Fibroblast of pulmonary artery (primary cell): ENCODE data around the gene LNP1.

ENCODE experiments used
- DNase-seq: peaks from one replicate; pipeline ENCODE4 v3.0.0-alpha.2; 2010; ENCODE audit warnings: low read depth
- H3K4me3 ChIP-seq: replicated peaks from 2 replicates; pipeline ENCODE4 v1.5.1; 2011; ENCODE audit warnings: low read depth, mild to moderate bottlenecking, control low read depth, low read length, moderate library complexity
- CTCF ChIP-seq: IDR thresholded peaks from 2 replicates; pipeline ENCODE4 v1.5.1; 2011; ENCODE audit warnings: mild to moderate bottlenecking, control low read depth, low read length, inconsistent platforms; ENCODE audit errors: missing control alignments

LNP1 gene

GRCh38 chr3:100399341-100400071 is 1.8 kb upstream of the LNP1 start:
- H3K4me3 ChIP-seq, result peak overlapping the region; percentile 92
- no peak for DNase-seq
- no peak for TF ChIP-seq CTCF

DNA sequence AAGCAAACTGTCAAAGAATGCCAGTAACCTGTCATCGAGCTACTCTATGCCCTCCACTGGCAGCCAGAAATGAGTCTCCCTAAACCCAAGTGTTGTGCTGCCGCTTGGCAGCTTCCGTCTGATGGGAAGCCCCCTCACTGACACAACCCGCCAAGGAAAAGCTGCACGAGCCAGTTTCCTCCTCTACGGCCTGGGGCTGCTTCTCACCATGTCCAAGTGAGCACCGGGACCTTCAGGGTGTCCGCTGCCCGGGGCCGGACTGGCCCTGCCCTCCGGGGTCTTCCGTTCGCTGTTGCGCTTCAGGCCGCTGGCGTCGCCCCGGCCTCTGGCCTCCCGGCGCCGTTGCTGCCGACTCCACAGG is 940 bp upstream of the LNP1 start:
- peak overlapping the region; percentile 92 for H3K4me3 ChIP-seq
- no peak for TF ChIP-seq CTCF
- DNase-seq, result peak; percentile 16

GRCh38 chr3:100401674-100402041 is 319 bp downstream of the LNP1 start:
- H3K4me3 ChIP-seq, result peak overlapping the region; percentile 92
- peak; percentile 52 for DNase-seq
- TF ChIP-seq CTCF, result no peak

- DNase-seq, result peak; percentile 42
- no peak for TF ChIP-seq CTCF
- peak overlapping the region; percentile 92 for H3K4me3 ChIP-seq
These were observed 917 bp downstream of the LNP1 start for GRCh38 chr3:100402256-100402655.

DNA sequence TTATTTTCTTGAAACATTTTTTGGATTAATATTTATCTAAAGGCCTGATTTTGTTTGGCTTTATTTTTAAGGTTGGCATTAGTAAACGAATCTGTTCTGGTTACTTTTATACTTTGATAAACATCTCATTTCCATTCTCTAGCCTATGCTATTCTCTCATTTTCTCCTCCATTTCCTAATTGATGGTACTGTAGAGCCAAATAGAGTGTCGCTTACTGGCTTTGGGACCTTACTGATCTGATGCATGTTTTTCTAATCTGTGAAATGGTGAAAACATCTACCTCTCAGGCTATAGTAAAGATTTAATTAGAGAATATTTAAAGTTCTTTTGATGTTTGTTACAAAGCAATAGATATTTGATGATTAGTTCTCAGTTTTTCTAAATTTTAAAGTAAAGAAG is 1.6 kb downstream of the LNP1 start:
- DNase-seq, result no peak
- TF ChIP-seq CTCF, result no peak
- H3K4me3 ChIP-seq, result peak overlapping the region; percentile 92

DNA sequence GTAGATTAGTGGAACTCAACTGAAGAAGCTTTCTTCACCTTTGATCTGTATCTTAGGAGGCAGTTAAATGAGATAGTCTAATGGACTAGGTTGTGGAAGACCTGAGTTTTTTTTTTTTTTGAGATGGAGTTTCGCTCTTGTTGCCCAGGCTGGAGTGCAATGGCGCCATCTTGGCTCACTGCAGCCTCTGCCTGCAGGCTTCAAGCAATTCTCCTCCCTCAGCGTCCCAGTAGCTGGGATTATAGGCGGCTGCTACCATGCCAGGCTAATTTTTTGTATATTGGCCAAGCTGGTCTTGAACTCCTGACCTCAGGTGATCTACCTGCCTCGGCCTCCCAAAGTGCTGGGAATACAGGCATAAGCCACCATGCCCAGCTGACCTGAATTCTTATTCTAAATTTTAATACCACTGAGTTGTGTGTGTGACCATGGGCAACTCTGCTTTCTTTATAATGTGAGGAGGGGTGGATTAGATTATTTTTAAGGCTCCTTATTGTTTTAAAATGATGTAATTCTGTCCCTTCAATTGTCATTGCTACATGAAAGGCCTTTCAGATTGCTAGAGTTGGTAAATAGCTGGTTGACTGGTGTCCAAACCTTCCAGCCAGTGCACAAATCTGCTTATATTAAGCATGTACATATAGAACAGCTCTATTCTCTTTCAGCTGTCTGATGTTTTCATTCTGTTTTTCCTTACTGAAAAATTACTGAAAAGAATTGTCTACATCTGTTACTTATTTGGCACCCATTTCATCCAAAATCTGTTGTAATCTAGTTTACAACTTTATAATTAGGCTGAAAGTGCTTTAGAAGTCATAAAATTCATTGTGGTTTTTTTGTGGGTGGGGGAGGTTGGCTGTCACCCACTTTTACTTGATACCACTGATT is 2.3 kb downstream of the LNP1 start:
- no peak for TF ChIP-seq CTCF
- H3K4me3 ChIP-seq, result peak overlapping the region; percentile 92
- DNase-seq, result no peak
